Neural crest cell (in vitro differentiated cells): ENCODE measurements around the gene CASP2. TPM values are rescaled to one million over a fixed set of nuclear protein-coding genes. Genes with fewer than 3 reads are reported as not detected.
"Not testable (repeated sequence)": the region's sequence is repeated elsewhere in the genome, so short reads cannot be mapped to it uniquely, and the experiment has no call there.

Experiments used
- DNase-seq: peaks from one replicate; pipeline ENCODE4 v3.0.0; 2021; ENCODE audit warnings: low read depth, mixed read lengths, low spot score
- H3K27ac Mint-ChIP-seq: one replicate; pipeline ENCODE4 v1.8.0; 2021; ENCODE audit warnings: mild to moderate bottlenecking, mixed read lengths; ENCODE audit not compliant: unreplicated experiment
- H3K27me3 Mint-ChIP-seq: 2 replicates; pipeline ENCODE4 v1.8.0; 2021; ENCODE audit warnings: low read depth, mild to moderate bottlenecking, mixed read lengths
- H3K36me3 Mint-ChIP-seq: 2 replicates; pipeline ENCODE4 v1.8.0; 2021; ENCODE audit warnings: low read depth, mild to moderate bottlenecking, mixed read lengths
- H3K4me1 Mint-ChIP-seq: 2 replicates; pipeline ENCODE4 v1.8.0; 2021; ENCODE audit warnings: mixed read lengths
- H3K4me3 Mint-ChIP-seq: one replicate; pipeline ENCODE4 v1.8.0; 2021; ENCODE audit warnings: mild to moderate bottlenecking, mixed read lengths
- H3K9me3 Mint-ChIP-seq: 2 replicates; pipeline ENCODE4 v1.8.0; 2021; ENCODE audit warnings: mixed read lengths
- CTCF ChIP-seq: fragments of 200-600 bp; sonication (generic); conservative IDR thresholded peaks from 2 replicates; pipeline ENCODE4 v1.5.0; 2021; ENCODE audit warnings: antibody characterized with exemption, mild to moderate bottlenecking
- total RNA-seq: library from RNA; stranded (reverse); gene quantifications from 2 replicates; pipeline ENCODE4 v1.2.1, GENCODE V29; 2021

Gene CASP2
- total RNA-seq, 1 donor from 2014 or later: 76.2 TPM

- Mint-ChIP-seq H3K4me3 (peak overlapping the region; percentile 98), H3K27me3 (no peaks in the 10 kb centered on the region), H3K4me1 (peaks cover 66% of the 10 kb centered on the region), H3K9me3 (peaks cover 10% of the 10 kb centered on the region), H3K27ac (peak overlapping the region; percentile 98), H3K36me3 (peaks cover 14% of the 10 kb centered on the region)
- TF ChIP-seq CTCF: no peak
- no peak for DNase-seq
Measured at GRCh38 chr7:143288836-143289235, 685 bp downstream of the CASP2 start.

GRCh38 chr7:143289421-143289820, 1.3 kb downstream of the CASP2 start:
- H3K4me1 Mint-ChIP-seq: peaks cover 60% of the 10 kb centered on the region
- no peaks in the 10 kb centered on the region for H3K27me3 Mint-ChIP-seq
- TF ChIP-seq CTCF: no peak
- H3K36me3 Mint-ChIP-seq: peaks cover 19% of the 10 kb centered on the region
- H3K9me3 Mint-ChIP-seq: peaks cover 10% of the 10 kb centered on the region
- peak overlapping the region; percentile 98 for H3K27ac Mint-ChIP-seq
- no peak for DNase-seq
- H3K4me3 Mint-ChIP-seq: peak overlapping the region; percentile 98

- H3K4me1 Mint-ChIP-seq: peaks cover 55% of the 10 kb centered on the region
- H3K27ac Mint-ChIP-seq: peak overlapping the region; percentile 4
- H3K27me3 Mint-ChIP-seq, DNase-seq, H3K9me3 Mint-ChIP-seq: not testable (repeated sequence)
- peaks cover 22% of the 10 kb centered on the region for H3K36me3 Mint-ChIP-seq
- peak overlapping the region; percentile 98 for H3K4me3 Mint-ChIP-seq
Measured at GRCh38 chr7:143289888-143290287, 1.7 kb downstream of the CASP2 start.

- peak overlapping the region; percentile 98 for H3K4me3 Mint-ChIP-seq
- H3K27ac Mint-ChIP-seq: no peak overlapping the region
- peaks cover 53% of the 10 kb centered on the region for H3K4me1 Mint-ChIP-seq
- no peak for DNase-seq
- peaks cover 10% of the 10 kb centered on the region for H3K9me3 Mint-ChIP-seq
- no peaks in the 10 kb centered on the region for H3K27me3 Mint-ChIP-seq
- no peak for TF ChIP-seq CTCF
- H3K36me3 Mint-ChIP-seq: peaks cover 22% of the 10 kb centered on the region
Measured at GRCh38 chr7:143290293-143290692, 2.1 kb downstream of the CASP2 start.

GRCh38 chr7:143292876-143293275, 4.7 kb downstream of the CASP2 start:
- TF ChIP-seq CTCF: no peak
- Mint-ChIP-seq H3K4me1 (peaks cover 46% of the 10 kb centered on the region), H3K27ac (no peak overlapping the region), H3K4me3 (no peak overlapping the region), H3K9me3 (peaks cover 1% of the 10 kb centered on the region), H3K36me3 (peaks cover 22% of the 10 kb centered on the region), H3K27me3 (no peaks in the 10 kb centered on the region)
- DNase-seq: no peak

- Mint-ChIP-seq H3K9me3 (no peaks in the 10 kb centered on the region), H3K36me3 (peaks cover 43% of the 10 kb centered on the region), H3K27ac (no peak overlapping the region), H3K4me3 (no peak overlapping the region), H3K4me1 (peaks cover 22% of the 10 kb centered on the region), H3K27me3 (no peaks in the 10 kb centered on the region)
- no peak for TF ChIP-seq CTCF
- DNase-seq: no peak
Measured at GRCh38 chr7:143295870-143296269, 7.7 kb downstream of the CASP2 start.
